Epithelial cell of prostate (primary cell): ENCODE results near the gene RBM24.

Experiments
- DNase-seq: peaks from one replicate; pipeline ENCODE4 v3.0.0-alpha.2; 2011; ENCODE audit warnings: low read depth, low spot score
- H3K27ac ChIP-seq: fragments of 450-650 bp; 2 replicates; pipeline ENCODE4 v1.5.1; 2017; ENCODE audit warnings: mild to moderate bottlenecking

RBM24 gene

DNA sequence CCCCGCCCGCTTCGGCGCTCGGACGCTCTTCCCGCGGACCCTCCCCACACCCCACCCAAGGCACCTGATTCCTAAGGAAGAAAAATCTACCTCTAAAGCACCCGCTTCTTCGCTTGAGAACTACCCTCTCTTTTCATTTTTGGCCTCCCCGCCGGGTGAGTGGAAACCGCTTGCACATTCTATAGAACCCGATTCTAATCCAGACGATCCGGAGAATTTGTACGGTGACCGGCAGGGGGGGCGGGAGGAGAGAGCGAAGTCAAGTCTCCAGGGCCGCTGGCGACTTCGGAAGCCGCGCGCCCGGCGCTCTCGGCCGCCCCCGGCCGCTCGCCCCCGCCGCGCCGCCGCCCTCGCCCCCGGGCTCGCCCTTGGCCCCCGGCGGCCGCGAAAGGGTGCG lies at the start of gene RBM24:
TSS of gene RBM24 (plus strand) at position 262 of the 397 bp plus-strand sequence. CDS start 221 bp downstream, outside the sequence.
- no peak within 1 kb of the TSS for H3K27ac ChIP-seq

DNA sequence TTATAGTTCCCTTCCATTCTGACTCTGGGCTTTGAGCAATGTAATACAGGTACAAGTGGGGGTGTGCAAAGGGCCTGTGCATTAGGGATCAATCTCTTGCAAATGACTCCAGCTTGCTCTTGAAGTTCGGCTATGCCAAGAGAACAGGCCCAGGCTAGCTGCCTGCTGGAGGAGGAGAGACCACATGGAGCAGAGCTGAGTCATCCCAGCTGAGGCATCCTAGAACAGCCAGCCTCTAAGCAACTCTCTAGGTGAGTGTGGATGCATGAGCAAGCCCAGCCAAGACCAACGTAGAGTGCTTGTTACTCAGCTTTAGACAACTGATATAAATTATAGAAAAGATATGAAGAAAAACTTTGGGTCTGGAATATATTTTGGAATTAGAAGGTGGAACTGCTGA lies 47.6 kb upstream of the RBM24 start:
- peak; percentile 92 for DNase-seq
- peak overlapping the region; percentile 15 for H3K27ac ChIP-seq

More for the DNA sequence above, at the start of gene RBM24:
- no peak for DNase-seq

GRCh38 chr6:17237246-17237645 lies 43.9 kb upstream of the RBM24 start:
- H3K27ac ChIP-seq = no peak overlapping the region
- no peak for DNase-seq

DNA sequence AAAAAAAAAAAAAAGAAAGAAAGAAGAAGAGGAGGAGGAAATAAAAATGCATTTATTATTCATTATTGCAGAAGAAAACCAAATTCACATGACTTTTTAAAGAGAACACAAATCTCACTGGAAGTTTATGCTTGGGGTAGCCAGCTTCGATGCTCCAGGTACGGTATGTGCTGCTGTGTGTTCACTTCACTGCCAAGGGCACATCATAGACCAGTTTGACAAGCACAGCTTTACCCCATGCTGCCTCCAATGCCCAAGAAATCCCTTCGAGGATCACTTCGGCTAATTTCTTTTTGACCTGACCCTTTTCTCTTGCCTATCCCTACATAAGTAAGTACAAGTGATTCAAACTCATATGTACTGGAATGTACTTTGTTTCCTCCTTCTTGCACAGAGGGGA lies 41.9 kb upstream of the RBM24 start:
- no peak for DNase-seq
- H3K27ac ChIP-seq = no peak overlapping the region

DNA sequence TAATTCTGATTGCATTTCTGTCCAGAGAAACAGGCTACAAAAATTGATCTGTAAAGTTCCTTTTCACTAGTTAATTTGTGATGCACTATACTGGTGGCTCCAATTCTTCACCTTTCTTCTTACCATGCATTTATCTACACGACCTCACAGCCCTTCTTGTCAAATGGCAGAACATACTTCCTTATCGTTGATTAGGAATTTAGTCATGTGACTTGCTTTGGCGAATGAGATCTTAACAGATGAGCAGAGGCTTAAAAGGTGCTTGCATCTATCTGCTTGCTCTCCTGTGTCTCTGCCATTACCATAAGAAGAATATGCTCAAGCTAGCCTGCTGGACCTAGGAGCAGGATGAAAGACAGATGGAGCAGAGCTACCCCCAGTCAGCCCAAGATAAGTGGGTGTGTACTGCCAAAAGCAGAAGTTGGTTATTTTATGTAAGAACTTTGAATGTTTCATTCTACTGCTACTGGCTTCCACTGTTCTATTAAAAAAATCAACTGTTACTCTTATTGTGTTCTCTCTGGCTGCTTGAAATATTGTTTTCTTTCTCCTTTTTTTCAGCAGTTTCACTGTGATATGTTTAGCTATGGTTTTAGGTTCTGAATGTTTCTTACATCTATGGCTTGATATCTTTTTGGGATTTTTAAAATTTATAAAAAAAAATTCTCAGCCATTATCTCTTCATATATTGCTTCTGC lies 40.2 kb upstream of the RBM24 start:
- no peak overlapping the region for H3K27ac ChIP-seq
- no peak for DNase-seq

DNA sequence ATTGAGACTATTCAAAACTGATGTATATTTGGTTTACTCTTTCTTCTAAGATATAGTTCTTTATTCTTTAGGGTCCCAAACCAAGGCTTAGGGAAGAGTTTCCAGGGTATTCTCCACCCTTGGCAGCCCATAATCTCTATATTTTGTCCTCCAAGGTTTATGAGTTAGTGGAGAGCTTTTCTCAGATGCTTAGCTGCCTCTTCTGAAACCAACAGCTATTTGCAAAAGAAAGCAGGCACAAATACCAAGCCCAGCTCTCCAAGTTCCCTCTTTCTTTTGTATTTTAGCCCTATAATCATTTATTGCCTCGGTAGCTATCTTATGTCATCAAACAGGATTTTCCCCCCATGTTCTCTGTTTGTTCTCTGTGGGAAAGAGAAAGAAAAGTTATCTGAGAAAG lies 39.1 kb upstream of the RBM24 start:
- no peak for DNase-seq

DNA sequence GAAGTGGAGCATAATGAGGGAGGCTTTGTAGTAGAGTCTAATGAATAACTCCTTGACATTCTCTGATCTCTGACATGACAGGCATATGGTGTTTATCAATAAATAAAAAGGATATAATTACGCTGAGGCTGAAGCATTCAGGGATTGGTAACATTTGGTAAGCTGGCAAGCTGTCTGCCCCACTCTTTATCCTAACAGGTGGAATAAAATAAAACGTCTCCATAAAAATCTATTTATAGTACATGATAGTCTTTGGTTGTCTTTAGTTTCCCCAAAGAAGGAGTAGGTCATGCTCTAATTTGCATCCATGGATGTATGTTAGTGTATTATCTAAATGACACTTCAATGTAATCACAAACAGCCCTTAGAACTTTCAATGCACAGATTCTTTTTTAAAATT lies 30.9 kb upstream of the RBM24 start:
- DNase-seq = no peak
- no peak overlapping the region for H3K27ac ChIP-seq

More for the DNA sequence above, 39.1 kb upstream of the RBM24 start:
- H3K27ac ChIP-seq = no peak overlapping the region

DNA sequence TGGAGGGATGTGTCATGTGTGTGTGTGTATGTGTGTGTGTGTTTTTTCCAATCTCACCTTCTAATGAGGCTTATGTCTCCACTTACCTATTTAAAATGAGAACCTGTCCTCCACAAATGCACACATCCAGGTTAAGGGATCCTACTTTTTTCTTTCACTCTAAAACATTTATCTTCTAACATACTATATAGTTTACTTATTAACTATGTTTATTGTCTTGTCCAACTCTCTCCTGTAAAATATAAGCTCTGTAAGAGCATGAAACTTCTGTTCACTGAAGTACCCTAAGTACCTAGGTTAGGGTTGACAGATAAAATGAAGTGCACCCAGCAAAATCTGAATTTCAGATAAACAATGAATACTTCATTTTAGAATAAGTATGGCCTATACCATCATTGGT lies 29.2 kb upstream of the RBM24 start:
- H3K27ac ChIP-seq = no peak overlapping the region
- no peak for DNase-seq

GRCh38 chr6:17258749-17259148 lies 22.4 kb upstream of the RBM24 start:
- no peak for DNase-seq

DNA sequence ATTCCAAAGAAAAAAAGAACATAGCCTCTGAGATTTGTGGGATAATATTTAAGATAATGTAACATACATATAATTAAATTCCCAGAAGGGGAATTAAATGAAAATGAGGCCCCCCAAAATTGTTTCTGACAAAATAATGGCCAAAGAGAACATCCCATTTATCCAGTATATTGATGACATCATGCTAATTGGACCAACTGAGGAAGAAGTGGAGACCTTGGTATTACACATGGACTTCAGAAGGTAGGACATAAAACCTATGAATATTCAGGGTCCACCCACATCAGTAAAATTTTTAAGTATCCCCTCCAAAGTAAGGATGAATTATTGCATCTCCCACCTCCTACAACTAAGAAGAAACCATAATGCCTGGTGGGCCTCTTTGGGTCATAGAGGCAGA lies 15.6 kb upstream of the RBM24 start:
- DNase-seq = no peak
- no peak overlapping the region for H3K27ac ChIP-seq

More at GRCh38 chr6:17258749-17259148, 22.4 kb upstream of the RBM24 start:
- H3K27ac ChIP-seq = no peak overlapping the region

DNA sequence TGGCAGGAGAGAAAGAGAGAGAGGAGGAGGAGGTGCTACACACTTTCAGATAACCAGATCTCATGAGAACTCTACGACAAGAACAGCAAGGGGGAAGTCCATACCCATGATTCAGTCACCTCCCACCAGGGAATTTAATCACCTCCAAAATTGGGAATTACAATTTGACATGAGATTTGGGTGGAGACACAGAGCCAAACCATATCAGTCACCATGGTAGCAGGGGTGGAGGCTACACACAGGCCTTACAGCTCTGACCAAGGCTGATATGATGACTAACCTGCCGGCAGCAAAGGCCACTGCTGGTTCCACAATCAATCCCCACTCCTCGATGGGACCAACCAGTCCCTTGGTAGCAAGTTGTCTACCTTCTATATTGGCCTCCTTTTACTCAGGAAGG lies 13.6 kb upstream of the RBM24 start:
- no peak for DNase-seq
- no peak overlapping the region for H3K27ac ChIP-seq

DNA sequence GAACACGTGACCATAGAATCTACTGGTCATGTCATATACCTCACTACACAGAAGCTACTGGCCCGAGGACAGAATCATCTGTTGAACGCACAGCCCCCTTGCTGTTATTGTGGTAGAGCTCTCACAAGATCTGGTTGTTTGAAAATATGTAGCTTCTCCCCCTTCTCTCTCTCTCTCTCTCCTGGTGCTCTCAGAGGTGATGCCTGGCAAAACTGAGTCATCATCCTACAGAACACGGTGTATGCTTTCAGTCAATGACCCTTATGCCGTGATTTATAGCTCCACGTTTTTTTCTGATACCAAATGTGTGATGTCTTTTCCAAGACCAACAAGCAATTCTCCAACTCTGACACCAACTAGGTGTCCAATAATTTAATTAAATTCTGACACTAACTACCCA lies 13.0 kb upstream of the RBM24 start:
- H3K27ac ChIP-seq = no peak overlapping the region
- DNase-seq = no peak

- DNase-seq = no peak
- H3K27ac ChIP-seq = no peak overlapping the region
Observed at GRCh38 chr6:17269840-17270239, 11.3 kb upstream of the RBM24 start.

- H3K27ac ChIP-seq = no peak overlapping the region
- no peak for DNase-seq
Observed at GRCh38 chr6:17271628-17272027, 9.5 kb upstream of the RBM24 start.

DNA sequence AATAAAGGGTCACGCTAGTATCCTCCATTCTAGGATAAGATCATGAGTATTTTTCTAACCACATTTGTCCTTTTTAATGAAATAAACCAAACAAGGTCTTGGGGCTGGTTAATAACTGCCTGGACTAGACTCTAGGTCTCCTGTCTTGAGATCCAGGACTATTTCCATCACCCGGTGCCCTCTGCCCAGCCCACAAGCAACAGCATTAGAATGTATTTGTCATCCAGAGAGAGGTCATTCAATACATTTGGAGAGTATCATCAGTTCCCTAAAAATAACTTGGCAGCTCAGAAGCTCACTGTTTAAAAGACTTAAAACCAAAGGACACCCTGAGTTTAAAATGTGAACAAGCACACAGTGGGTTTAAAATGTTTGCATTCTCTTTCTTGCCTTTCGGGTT lies 4.4 kb upstream of the RBM24 start:
- no peak overlapping the region for H3K27ac ChIP-seq
- no peak for DNase-seq

DNA sequence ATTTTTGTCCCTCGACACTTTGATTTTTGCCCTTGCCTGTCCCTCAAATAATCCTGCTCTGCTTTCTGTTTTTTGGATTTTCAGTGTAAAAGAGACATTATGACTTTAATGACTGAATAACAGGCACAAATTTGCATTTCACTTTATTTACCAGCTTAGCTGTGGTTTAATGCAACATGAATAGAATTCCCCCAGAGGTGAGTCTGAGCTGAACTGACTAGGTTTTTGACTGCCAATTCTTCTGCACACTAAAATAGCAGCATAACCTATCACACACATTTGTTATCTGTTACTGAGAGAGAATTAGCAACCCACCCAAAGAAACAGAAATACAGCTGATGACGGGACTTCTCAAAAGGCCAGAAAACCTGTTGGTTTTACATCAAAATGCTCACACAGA lies 3.9 kb upstream of the RBM24 start:
- no peak for DNase-seq
- no peak overlapping the region for H3K27ac ChIP-seq

DNA sequence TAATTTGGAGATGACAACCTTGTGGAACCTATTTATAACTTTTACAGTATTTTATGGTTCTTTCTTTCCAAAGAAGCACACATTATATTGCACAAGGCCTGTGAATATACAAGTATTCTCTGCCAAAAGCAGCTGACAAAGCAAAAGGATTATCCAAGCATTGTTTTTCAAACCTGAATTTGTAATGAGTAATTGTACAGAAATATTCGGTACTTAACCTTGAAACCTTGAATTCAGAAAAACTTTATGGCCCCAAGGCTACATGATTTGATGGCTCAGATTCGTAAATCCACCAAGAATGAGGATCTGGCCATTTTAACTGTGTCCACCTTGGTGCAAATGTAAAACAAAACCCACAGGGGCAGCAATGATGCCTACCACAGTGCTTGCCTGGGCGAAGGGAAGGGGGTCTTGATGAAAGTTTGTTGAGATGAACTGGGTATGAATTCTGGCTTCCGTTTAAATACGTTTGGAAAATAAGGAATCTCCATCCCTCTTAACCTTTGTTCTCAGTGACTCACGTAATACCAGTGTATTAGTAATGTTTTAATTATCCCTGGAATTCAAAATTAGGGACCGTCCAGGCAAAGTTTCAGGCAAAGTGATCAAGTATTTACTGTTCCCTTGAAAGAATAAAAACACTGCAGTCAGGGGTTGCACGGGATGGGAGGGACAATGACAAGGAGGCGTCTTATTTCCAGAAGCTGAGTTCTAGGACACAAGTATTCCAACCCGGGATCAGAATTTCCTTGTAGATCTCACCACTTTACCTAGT lies 2.7 kb upstream of the RBM24 start:
- DNase-seq = no peak
- H3K27ac ChIP-seq = peak overlapping the region; percentile 50

- no peak overlapping the region for H3K27ac ChIP-seq
- no peak for DNase-seq
Observed at GRCh38 chr6:17280138-17280537, 1.0 kb upstream of the RBM24 start.

DNA sequence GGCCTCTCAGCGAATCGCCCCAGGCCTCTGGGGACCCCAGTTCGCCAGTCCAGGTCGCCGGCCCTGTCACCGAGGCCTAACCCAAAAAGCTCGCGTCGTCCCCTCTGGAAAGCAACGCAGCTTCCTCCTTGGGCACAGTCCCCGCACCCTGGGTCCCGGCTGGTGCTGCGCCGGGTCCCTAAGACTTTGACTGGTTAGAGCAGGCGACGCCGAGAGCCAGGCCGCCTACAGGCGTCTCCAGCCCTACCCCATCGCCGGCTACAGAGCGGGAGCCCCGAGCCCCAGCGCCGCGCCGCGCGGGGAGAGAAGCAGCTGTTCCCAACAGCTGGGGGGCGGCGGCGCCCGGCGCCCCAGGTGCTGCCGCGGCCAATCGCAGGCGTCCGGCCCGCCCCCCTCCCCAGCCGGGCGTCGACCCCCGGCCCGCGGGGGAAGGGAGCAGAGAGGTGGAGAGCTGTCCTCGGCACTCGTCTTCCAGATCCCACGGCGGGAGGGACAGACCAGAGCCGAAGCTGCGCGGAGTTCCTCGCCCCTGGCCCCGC lies 540 bp upstream of the RBM24 start:
- H3K27ac ChIP-seq = no peak overlapping the region
- no peak for DNase-seq

DNA sequence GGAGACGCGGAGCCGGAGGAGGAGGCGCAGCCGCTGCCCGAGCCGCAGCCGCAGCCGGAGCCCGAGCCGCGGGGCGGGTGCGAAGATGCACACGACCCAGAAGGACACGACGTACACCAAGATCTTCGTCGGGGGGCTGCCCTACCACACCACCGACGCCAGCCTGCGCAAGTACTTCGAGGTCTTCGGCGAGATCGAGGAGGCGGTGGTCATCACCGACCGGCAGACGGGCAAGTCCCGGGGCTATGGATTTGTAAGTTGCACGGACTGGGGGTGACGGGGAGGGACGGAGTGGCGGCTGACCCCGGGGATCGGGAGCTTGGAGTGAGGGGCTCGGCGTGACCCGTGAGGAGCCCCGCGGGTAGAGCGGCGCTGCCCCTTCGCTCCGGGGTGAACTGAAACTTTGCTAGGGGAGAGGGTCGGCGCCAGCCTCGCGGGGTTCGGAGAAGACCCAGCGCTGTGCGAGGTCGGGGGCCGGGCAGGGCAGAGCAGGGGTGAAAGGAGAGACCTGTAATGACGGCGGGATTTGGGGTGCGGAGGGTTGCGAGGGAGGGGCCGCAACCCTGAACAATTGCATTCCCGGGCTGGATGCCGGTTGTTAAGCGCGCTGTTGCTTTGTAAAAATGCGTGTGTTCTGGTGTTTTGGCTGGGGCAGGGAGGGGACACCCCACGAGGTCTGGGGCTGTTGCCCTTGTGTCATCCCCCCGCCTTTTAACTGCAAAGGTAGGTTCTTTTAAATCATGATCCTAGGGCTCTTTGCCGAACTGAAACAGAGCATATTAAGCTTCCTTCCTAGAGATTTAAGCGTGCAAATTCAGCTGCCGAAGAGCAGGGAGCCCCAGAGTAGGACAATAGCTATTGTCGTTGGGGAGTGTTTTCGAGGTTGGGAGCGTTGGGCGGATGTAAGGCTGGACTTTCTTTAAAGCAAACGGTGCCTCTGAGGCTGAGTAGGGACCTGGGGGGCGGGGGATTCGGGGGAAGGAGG lies 628 bp downstream of the RBM24 start:
- no peak for DNase-seq
- no peak overlapping the region for H3K27ac ChIP-seq
